Chondrocyte (in vitro differentiated cells): Measurements from ENCODE around the gene HOXD13. TPM values are rescaled to one million over a fixed set of nuclear protein-coding genes. Genes with fewer than 3 reads are reported as not detected.

Experiments
- DNase-seq: peaks from one replicate; pipeline ENCODE4 v3.0.0; 2021; ENCODE audit warnings: mixed read lengths, low spot score
- H3K27ac Mint-ChIP-seq: one replicate; pipeline ENCODE4 v1.8.0; 2021; ENCODE audit warnings: mild to moderate bottlenecking, moderate library complexity, mixed read lengths; ENCODE audit not compliant: unreplicated experiment
- H3K27me3 Mint-ChIP-seq: 2 replicates; pipeline ENCODE4 v1.8.0; 2021; ENCODE audit warnings: low read depth, mixed read lengths
- H3K36me3 Mint-ChIP-seq: 2 replicates; pipeline ENCODE4 v1.8.0; 2021; ENCODE audit warnings: low read depth, mixed read lengths
- H3K4me1 Mint-ChIP-seq: 2 replicates; pipeline ENCODE4 v1.8.0; 2021; ENCODE audit warnings: low read depth, mild to moderate bottlenecking, mixed read lengths
- H3K4me3 Mint-ChIP-seq: one replicate; pipeline ENCODE4 v1.8.0; 2021; ENCODE audit warnings: mild to moderate bottlenecking, moderate library complexity, mixed read lengths; ENCODE audit not compliant: unreplicated experiment
- H3K9me3 Mint-ChIP-seq: 2 replicates; pipeline ENCODE4 v1.8.0; 2021; ENCODE audit warnings: low read depth, mixed read lengths
- total RNA-seq: library from RNA; stranded (reverse); gene quantifications from 3 replicates; pipeline ENCODE4 v1.2.1, GENCODE V29; 2021
- TF ChIP-seq, protein P1 (sequence below): fragments of 200-600 bp; sonication (generic); IDR thresholded peaks from 2 replicates; pipeline ENCODE4 v1.5.0; 2021; ENCODE audit warnings: antibody characterized with exemption, mild to moderate bottlenecking, moderate library complexity

HOXD13 gene
- total RNA-seq, 1 donor from 2014 or later, result not detected

- peaks cover 4% of the 10 kb centered on the region for H3K36me3 Mint-ChIP-seq
- peaks cover 3% of the 10 kb centered on the region for H3K4me1 Mint-ChIP-seq
- DNase-seq, result no peak
- H3K27ac Mint-ChIP-seq, result no peak overlapping the region
- no peak overlapping the region for H3K4me3 Mint-ChIP-seq
- H3K9me3 Mint-ChIP-seq, result peaks cover 8% of the 10 kb centered on the region
- H3K27me3 Mint-ChIP-seq, result peaks cover 82% of the 10 kb centered on the region
- TF ChIP-seq, protein P1, sequence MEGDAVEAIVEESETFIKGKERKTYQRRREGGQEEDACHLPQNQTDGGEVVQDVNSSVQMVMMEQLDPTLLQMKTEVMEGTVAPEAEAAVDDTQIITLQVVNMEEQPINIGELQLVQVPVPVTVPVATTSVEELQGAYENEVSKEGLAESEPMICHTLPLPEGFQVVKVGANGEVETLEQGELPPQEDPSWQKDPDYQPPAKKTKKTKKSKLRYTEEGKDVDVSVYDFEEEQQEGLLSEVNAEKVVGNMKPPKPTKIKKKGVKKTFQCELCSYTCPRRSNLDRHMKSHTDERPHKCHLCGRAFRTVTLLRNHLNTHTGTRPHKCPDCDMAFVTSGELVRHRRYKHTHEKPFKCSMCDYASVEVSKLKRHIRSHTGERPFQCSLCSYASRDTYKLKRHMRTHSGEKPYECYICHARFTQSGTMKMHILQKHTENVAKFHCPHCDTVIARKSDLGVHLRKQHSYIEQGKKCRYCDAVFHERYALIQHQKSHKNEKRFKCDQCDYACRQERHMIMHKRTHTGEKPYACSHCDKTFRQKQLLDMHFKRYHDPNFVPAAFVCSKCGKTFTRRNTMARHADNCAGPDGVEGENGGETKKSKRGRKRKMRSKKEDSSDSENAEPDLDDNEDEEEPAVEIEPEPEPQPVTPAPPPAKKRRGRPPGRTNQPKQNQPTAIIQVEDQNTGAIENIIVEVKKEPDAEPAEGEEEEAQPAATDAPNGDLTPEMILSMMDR, result no peak
Measured at GRCh38 chr2:176117823-176118371, 25.4 kb downstream of the HOXD13 start.

DNA sequence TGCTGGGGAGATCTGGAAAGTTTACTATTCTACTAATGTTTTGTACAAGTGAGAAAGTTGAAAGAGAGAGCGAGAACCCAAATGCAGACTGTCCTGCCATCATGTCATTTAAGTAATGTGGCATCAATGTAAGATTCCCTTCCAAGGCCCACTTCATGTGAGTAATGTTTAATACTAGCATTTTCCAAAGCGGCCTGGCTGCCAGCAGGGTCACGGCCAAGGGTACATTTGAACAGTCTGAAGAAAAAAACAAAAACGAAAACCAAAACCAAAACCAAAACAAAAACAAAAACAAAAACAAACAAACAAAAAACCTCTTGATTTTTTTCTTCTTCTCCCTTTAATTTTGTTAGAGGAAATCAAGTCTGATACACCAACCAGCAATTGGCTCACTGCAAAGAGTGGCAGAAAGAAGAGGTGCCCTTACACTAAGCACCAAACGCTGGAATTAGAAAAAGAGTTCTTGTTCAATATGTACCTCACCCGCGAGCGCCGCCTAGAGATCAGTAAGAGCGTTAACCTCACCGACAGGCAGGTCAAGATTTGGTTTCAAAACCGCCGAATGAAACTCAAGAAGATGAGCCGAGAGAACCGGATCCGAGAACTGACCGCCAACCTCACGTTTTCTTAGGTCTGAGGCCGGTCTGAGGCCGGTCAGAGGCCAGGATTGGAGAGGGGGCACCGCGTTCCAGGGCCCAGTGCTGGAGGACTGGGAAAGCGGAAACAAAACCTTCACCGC lies 26.2 kb downstream of the HOXD13 start:
- Mint-ChIP-seq H3K36me3 (peaks cover 5% of the 10 kb centered on the region), H3K27ac (no peak overlapping the region), H3K4me1 (peaks cover 5% of the 10 kb centered on the region), H3K9me3 (peaks cover 8% of the 10 kb centered on the region), H3K27me3 (peaks cover 78% of the 10 kb centered on the region), H3K4me3 (no peak overlapping the region)
- DNase-seq, result no peak
- TF ChIP-seq, protein P1, result peak; percentile 53

DNA sequence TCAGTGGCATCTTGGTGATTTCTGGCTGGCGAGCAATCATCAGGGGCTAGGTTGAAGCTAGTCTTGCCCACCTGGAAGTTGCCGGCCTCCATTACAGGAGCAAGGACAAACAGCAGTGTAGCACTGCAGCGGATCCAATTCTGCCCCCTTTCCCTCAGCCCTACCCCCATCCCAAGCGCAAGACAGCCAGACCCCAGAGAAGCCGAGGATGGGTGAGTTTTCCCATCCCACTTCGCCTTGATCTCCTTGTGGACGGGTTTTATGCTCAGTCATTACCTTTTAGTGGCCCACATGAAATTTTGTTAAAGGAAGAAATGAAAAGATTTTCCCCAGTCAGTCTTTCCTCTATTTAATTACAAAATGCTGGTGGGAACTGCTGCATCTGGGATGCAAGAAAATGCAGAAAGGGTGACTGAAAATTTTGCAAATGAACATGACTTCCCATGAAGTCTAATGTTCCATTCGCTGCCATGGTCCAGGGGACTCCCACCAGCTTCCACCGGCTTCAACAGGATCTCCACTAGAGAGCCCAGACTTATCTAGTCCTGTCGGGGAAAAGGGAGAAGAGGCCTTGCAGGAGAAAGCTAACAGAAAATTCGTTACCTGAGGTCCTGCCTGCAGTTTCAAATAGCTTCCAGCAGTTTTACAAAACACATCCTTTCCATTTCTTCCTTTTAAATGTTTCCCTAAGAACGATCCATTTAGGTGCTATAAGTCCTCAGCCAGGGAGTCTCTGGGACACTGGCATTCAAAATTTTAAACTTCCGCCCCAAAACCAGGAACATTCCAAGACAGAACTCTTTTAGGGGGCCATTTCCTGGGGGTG lies 28.1 kb downstream of the HOXD13 start:
- H3K27ac Mint-ChIP-seq, result no peak overlapping the region
- H3K27me3 Mint-ChIP-seq, result peaks cover 78% of the 10 kb centered on the region

DNA sequence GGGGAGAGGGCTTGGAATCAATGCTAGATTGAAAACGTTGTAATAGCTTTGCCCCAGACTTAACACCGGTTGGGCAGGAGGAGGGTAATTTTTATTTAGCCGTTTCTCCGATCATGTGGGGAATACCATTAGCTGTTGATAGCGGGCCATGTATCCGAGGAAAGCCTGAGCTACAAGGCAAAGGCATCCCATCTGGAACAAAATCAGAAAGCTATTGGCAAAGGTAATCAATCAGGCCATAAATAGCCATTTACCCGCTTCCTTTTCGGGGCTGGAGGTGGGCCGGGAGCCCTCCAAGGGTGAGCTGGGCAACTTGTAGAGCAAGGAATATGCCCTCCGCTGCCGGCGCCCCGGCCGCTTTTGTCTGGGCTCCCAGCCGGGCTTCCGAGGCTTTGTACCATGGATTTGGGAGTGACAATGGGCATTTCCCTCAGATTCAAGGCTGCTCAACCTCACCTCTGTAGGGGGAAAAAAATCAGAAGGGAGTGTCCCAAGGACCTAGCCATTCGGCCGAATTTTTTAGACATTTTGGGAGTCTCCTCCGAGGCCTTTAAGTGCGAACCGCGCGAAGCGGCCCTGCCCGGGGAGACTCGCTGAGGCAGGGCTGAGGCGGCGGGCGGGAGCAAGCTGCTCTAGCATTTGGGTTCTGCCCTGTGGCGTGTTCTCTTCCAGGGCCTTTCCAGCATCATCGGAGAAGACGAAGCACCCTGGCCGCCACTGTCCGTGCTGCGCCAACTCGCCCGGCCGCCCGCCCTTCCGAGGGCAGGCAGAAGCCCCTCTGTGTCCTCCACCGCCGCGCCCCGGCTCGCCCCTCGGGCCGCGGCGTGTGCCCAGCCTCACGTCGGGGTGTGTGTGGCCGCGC lies 28.9 kb downstream of the HOXD13 start:
- Mint-ChIP-seq H3K4me3 (no peak overlapping the region), H3K4me1 (peaks cover 7% of the 10 kb centered on the region), H3K27ac (no peak overlapping the region), H3K9me3 (peaks cover 8% of the 10 kb centered on the region), H3K36me3 (peaks cover 7% of the 10 kb centered on the region), H3K27me3 (peaks cover 77% of the 10 kb centered on the region)
- TF ChIP-seq, protein P1, result no peak
- no peak for DNase-seq

More for the DNA sequence above, 28.1 kb downstream of the HOXD13 start:
- Mint-ChIP-seq H3K36me3 (peaks cover 7% of the 10 kb centered on the region), H3K9me3 (peaks cover 8% of the 10 kb centered on the region), H3K4me1 (peaks cover 7% of the 10 kb centered on the region), H3K4me3 (no peak overlapping the region)
- TF ChIP-seq, protein P1, result no peak
- DNase-seq, result no peak
